Activated CD8-positive, alpha-beta T cell treated with anti-CD3 and anti-CD28 coated beads for 36 hours (primary cell): ENCODE results near the gene LARP4. TPM values are rescaled to one million over a fixed set of nuclear protein-coding genes. Genes with fewer than 3 reads are reported as not detected.
"Not testable (repeated sequence)": the region's sequence is repeated elsewhere in the genome, so short reads cannot be mapped to it uniquely, and the experiment has no call there.

ENCODE experiments used
- ATAC-seq: fragments of 200-7000 bp; cut with Tn5 transposase; one replicate; pipeline ENCODE4 v1.10.0; 2021; ENCODE audit warnings: mild to moderate bottlenecking, moderate library complexity
- CTCF ChIA-PET: fragments of 350-600 bp; sonication (Branson Sonifier 250); formaldehyde crosslinking; loops from one replicate; lab custom pipeline; 2021; ENCODE audit warnings: antibody characterized with exemption; lab: Charles Lee
- POLR2A ChIA-PET: fragments of 350-600 bp; sonication (Branson Sonifier 250); formaldehyde crosslinking; loops from one replicate; lab custom pipeline; 2021; ENCODE audit warnings: antibody characterized with exemption; lab: Charles Lee
- DNase-seq: peaks from one replicate; pipeline ENCODE4 v3.0.0-alpha.2; 2020
- H3K27ac Mint-ChIP-seq: one replicate; pipeline ENCODE4 v1.8.0; 2021; ENCODE audit warnings: mild to moderate bottlenecking, mixed read lengths
- H3K27me3 Mint-ChIP-seq: one replicate; pipeline ENCODE4 v1.8.0; 2021; ENCODE audit warnings: mixed read lengths
- H3K36me3 Mint-ChIP-seq: one replicate; pipeline ENCODE4 v1.8.0; 2021; ENCODE audit warnings: low read depth, mixed read lengths
- H3K4me1 Mint-ChIP-seq: one replicate; pipeline ENCODE4 v1.8.0; 2021; ENCODE audit warnings: low read depth, mixed read lengths
- H3K4me3 Mint-ChIP-seq: one replicate; pipeline ENCODE4 v1.8.0; 2021; ENCODE audit warnings: mild to moderate bottlenecking, moderate library complexity, mixed read lengths
- H3K9me3 Mint-ChIP-seq: one replicate; pipeline ENCODE4 v1.8.0; 2021; ENCODE audit warnings: mixed read lengths
- intact Hi-C: fragments of 100-400 bp; cut with micrococcal nuclease; formaldehyde crosslinking; loops from one replicate; pipeline ENCODE4 v1.10.0; 2022
- total RNA-seq, 2 experiments: library from RNA; stranded (reverse); gene quantifications; one replicate each; pipeline ENCODE4 v1.2.3, GENCODE V29; 2021
- TF ChIP-seq, protein P1 (sequence below): fragments of 200-600 bp; IDR thresholded peaks from one replicate; pipeline ENCODE4 v1.8.0; 2022; ENCODE audit warnings: antibody characterized with exemption, mild to moderate bottlenecking

The LARP4 gene
- total RNA-seq, 2 experiments from 2014 or later, result 94.1 to 95.5 TPM

DNA sequence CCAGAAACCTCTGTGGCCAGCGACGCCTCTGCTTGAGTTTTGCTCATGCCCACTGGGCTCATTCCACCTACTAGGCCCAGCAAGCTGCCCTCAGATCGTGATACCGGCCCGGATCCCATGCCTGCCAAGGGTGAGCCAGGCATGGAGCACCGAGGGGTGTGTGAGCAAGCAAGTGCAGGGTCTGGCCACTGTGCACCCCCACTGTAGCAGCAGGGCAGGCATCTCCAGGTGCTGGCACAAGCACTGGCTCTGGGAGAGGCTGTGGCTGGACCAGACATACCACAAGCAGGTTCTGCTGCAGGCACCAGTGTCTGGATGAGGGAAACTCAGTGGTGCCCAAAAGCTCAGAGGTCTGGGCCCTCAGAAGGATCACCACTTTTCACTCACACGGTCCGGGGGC lies 24.9 kb upstream of the LARP4 start:
- Mint-ChIP-seq H3K27ac (no peak overlapping the region), H3K27me3 (no peaks in the 10 kb centered on the region), H3K4me1 (no peaks in the 10 kb centered on the region), H3K36me3 (no peaks in the 10 kb centered on the region), H3K9me3 (no peaks in the 10 kb centered on the region), H3K4me3 (no peak overlapping the region)
- ATAC-seq (no peak), DNase-seq (no peak)
- POLR2A ChIA-PET, result no interaction called here
- CTCF ChIA-PET, result interaction anchor here (0.9 kb wide), 1 partner anchor 200 kb away, joined by 3 read pairs; no protein-coding TSS in a partner anchor
- intact Hi-C loops, result no loop called here
- TF ChIP-seq, protein P1, sequence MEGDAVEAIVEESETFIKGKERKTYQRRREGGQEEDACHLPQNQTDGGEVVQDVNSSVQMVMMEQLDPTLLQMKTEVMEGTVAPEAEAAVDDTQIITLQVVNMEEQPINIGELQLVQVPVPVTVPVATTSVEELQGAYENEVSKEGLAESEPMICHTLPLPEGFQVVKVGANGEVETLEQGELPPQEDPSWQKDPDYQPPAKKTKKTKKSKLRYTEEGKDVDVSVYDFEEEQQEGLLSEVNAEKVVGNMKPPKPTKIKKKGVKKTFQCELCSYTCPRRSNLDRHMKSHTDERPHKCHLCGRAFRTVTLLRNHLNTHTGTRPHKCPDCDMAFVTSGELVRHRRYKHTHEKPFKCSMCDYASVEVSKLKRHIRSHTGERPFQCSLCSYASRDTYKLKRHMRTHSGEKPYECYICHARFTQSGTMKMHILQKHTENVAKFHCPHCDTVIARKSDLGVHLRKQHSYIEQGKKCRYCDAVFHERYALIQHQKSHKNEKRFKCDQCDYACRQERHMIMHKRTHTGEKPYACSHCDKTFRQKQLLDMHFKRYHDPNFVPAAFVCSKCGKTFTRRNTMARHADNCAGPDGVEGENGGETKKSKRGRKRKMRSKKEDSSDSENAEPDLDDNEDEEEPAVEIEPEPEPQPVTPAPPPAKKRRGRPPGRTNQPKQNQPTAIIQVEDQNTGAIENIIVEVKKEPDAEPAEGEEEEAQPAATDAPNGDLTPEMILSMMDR, result no peak

DNA sequence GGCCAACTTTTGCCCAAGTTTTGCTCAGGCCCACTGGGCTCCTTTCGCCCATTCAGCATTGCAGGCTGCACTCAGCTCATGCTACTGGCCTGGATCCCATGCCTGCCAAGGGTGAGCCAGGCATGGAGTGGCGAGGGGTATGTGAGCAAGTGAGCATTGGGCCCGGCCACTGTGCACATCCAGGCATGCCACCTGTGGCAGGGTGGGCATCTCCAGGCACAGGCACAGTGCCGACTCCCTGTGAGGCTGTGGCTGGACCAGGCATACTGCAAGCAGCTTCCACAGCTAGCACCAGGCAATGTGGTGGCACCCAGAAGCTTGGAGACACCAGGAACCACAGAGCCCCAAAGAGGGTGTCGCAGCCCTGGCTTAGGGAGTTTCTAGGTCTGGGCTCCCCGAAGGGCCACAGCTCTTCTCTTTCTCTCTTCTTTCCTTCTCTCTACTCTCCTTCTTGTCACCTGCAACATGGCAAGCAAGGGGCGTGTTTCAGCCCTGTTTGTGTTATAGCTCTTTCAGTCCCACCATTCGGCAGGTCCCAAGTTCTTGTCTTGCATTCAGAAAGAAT lies 19.8 kb upstream of the LARP4 start:
- CTCF ChIA-PET, result no interaction called here
- intact Hi-C loops, result no loop called here
- Mint-ChIP-seq H3K27me3 (no peaks in the 10 kb centered on the region), H3K36me3 (no peaks in the 10 kb centered on the region), H3K27ac (no peak overlapping the region), H3K9me3 (no peaks in the 10 kb centered on the region), H3K4me1 (no peaks in the 10 kb centered on the region), H3K4me3 (no peak overlapping the region)
- no peak for ATAC-seq
- TF ChIP-seq, protein P1, result no peak
- DNase-seq, result no peak
- POLR2A ChIA-PET, result interaction anchor here (0.5 kb wide), 1 partner anchor 11 kb away, joined by 5 read pairs; no protein-coding TSS in a partner anchor

DNA sequence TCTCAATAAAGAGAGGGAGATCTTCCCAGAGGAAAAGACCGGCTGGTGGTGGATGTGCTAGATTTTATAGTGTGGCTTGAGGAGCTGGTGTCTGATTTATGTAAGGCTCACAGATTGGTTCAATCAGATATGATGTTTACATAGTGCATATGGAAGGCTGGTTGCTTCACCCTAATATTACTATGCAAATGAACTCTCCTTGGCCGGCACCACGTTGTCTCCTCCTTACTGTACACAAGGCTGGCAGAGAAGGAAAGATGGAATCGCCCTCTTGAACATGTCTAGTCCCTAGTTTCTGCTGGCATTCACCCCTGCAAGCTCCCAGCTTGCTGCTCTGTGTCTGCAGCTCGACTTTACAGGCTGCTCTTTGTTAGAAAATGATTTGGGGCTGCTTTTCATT lies 13.2 kb upstream of the LARP4 start:
- DNase-seq (no peak), ATAC-seq (no peak)
- Mint-ChIP-seq H3K27ac (no peak overlapping the region), H3K9me3 (no peaks in the 10 kb centered on the region), H3K36me3 (no peaks in the 10 kb centered on the region), H3K27me3 (no peaks in the 10 kb centered on the region), H3K4me3 (no peak overlapping the region), H3K4me1 (no peaks in the 10 kb centered on the region)
- TF ChIP-seq, protein P1, result no peak
- CTCF ChIA-PET, result interaction anchor here (0.6 kb wide), 1 partner anchor 320 kb away, joined by 3 read pairs; no protein-coding TSS in a partner anchor
- POLR2A ChIA-PET, result no interaction called here
- intact Hi-C loops, result no loop called here

DNA sequence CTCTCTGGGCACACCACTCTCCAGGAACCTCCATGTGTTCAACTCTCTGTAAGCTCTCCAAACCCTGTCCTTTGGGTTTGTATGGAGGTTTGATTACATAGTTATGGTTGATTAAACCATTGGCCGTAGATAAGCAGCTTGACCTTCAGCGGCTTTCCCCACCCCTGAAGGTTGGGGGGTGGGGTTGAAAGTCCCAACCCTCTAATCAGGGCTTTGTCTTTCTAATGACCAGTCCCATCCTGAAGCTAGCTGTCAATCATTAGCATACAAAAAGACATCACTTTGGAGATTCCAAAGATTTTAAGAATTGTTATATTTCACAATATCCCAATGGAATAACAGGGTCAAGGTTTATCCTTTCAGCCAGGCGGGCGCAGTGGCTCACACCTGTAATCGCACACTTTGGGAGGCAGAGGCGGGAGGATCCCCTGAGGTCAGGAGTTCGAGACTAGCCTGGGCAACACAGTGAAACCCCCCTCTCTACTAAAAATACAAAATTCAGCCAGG lies 12.7 kb upstream of the LARP4 start:
- Mint-ChIP-seq H3K4me3 (no peak overlapping the region), H3K27ac (no peak overlapping the region), H3K9me3 (no peaks in the 10 kb centered on the region), H3K4me1 (no peaks in the 10 kb centered on the region), H3K27me3 (no peaks in the 10 kb centered on the region), H3K36me3 (no peaks in the 10 kb centered on the region)
- ATAC-seq (no peak), DNase-seq (no peak)
- intact Hi-C loops, result no loop called here
- TF ChIP-seq, protein P1, result no peak
- CTCF ChIA-PET, result no interaction called here
- POLR2A ChIA-PET, result no interaction called here

DNA sequence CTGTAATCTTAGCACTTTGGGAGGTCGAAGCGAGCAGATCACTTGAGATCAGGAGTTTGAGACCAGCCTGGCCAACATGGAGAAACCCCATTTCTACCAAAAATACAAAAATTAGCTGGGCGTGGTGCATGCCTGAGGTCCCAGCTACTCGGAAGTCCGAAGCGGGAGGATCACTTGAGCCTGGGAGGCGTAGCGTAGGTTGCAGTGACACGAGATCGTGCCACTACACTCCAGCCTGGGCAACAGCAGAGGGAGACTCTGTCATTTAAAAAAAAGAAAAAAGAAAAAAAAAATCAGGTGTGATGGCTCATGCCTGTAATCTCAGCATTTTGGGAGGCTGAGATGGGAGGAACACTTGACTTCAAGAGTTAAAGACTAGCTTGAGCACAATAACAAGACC lies 11.9 kb upstream of the LARP4 start:
- H3K27me3 Mint-ChIP-seq, POLR2A ChIA-PET, H3K36me3 Mint-ChIP-seq, H3K4me3 Mint-ChIP-seq, H3K4me1 Mint-ChIP-seq, H3K9me3 Mint-ChIP-seq, DNase-seq, ATAC-seq, intact Hi-C loops, H3K27ac Mint-ChIP-seq: not testable (repeated sequence)
- CTCF ChIA-PET, result interaction anchor here (0.7 to 0.8 kb wide), 2 partner anchors 74 to 272 kb away, joined by 3 read pairs; no protein-coding TSS in a partner anchor
